Activated T-helper 2 cell treated with anti-CD3 and anti-CD28 coated beads, Interferon-gamma antibody, Interleukin-2, Interleukin-4, amounts not matched to agents 10 μg/mL and 5 μg/mL and 100 μg/mL, durations not matched to agents 14 hours and 24 hours and 36 hours (primary cell): ENCODE data around the gene AP1G2. TPM values are rescaled to one million over a fixed set of nuclear protein-coding genes. Genes with fewer than 3 reads are reported as not detected.

Source experiments
- DNase-seq: peaks from one replicate; pipeline ENCODE4 v3.0.0; 2021; ENCODE audit warnings: low spot score
- H3K27ac Mint-ChIP-seq: one replicate; pipeline ENCODE4 v1.8.0; 2021; ENCODE audit warnings: mixed read lengths
- H3K27me3 Mint-ChIP-seq: one replicate; pipeline ENCODE4 v1.8.0; 2021; ENCODE audit warnings: low read depth, mixed read lengths
- H3K36me3 Mint-ChIP-seq: one replicate; pipeline ENCODE4 v1.8.0; 2021; ENCODE audit warnings: low read depth, mixed read lengths
- H3K4me1 Mint-ChIP-seq: one replicate; pipeline ENCODE4 v1.8.0; 2021; ENCODE audit warnings: low read depth, mixed read lengths
- H3K4me3 Mint-ChIP-seq: one replicate; pipeline ENCODE4 v1.8.0; 2021; ENCODE audit warnings: low read depth, mild to moderate bottlenecking, moderate library complexity, mixed read lengths
- H3K9me3 Mint-ChIP-seq: one replicate; pipeline ENCODE4 v1.8.0; 2021; ENCODE audit warnings: mixed read lengths
- intact Hi-C: fragments of 100-400 bp; cut with micrococcal nuclease; formaldehyde crosslinking; loops from one replicate; pipeline ENCODE4 v1.15.1; 2023
- total RNA-seq: library from RNA; stranded (reverse); gene quantifications from 2 replicates; pipeline ENCODE4 v1.2.3, GENCODE V29; 2022

AP1G2 gene
- total RNA-seq, 1 donor from 2014 or later, result 164 TPM

DNA sequence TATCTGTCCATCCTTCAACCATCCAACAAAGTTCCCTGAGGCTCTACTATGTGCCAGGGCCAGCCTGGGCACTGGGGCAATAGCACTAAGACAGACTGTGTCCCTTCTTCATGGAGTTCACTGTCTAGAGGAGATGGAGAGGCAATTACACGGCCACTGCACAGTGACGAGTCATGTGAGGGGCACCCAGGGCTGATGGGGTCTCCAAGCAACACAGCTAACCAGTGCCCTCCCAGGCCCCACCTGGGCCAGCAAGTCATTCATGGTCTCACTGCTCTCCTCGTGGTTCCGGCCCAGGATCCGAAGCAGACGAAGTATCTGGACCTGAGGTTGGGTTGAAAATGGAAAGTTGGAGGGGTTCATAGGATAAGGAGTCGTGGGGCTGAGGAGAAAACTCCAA is 2.7 kb downstream of the AP1G2 start:
- DNase-seq, result no peak
- Mint-ChIP-seq H3K4me1 (peaks cover 21% of the 10 kb centered on the region), H3K9me3 (no peaks in the 10 kb centered on the region), H3K36me3 (peaks cover 51% of the 10 kb centered on the region), H3K27ac (no peak overlapping the region), H3K4me3 (peak overlapping the region; percentile 49), H3K27me3 (no peaks in the 10 kb centered on the region)
- intact Hi-C loops, result loop anchor here (5.0 kb wide), 1 partner anchor 387 kb away; the partner anchor contains the start of gene DHRS4

DNA sequence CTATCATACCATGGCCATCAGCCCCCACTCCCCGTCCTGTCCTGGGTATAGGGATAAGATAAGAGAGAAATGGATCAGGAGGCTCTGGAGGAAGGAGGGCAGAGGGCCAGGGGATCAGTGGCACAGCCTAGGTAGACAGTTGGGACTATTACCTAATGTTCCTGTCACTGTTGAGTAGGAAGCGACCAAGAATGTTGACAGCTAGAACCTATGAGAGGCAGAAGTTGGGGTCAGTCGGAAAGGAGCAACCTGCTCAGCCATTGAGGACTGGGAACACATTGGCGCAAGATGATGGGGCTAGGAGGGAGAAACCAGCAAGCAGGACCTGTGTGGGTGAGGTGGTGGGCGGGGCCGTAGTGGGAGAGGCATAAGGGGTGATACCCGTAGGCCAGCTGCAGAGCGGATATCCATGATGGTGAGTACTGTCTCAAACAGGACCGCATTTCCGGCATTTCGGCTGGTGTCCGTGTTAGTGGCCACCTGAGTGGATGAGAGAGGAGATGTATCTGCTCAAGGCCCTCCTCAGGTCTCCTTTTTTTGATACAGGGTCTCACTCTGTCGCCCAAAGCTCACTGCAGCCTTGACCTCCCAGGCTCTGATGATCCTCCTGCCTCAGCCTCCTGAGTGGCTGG is 3.3 kb downstream of the AP1G2 start:
- no peaks in the 10 kb centered on the region for H3K9me3 Mint-ChIP-seq
- H3K36me3 Mint-ChIP-seq, result peaks cover 57% of the 10 kb centered on the region
- H3K4me3 Mint-ChIP-seq, result peak overlapping the region; percentile 26
- intact Hi-C loops, result no loop called here
- no peak for DNase-seq
- peaks cover 24% of the 10 kb centered on the region for H3K4me1 Mint-ChIP-seq
- H3K27ac Mint-ChIP-seq, result no peak overlapping the region
- no peaks in the 10 kb centered on the region for H3K27me3 Mint-ChIP-seq

DNA sequence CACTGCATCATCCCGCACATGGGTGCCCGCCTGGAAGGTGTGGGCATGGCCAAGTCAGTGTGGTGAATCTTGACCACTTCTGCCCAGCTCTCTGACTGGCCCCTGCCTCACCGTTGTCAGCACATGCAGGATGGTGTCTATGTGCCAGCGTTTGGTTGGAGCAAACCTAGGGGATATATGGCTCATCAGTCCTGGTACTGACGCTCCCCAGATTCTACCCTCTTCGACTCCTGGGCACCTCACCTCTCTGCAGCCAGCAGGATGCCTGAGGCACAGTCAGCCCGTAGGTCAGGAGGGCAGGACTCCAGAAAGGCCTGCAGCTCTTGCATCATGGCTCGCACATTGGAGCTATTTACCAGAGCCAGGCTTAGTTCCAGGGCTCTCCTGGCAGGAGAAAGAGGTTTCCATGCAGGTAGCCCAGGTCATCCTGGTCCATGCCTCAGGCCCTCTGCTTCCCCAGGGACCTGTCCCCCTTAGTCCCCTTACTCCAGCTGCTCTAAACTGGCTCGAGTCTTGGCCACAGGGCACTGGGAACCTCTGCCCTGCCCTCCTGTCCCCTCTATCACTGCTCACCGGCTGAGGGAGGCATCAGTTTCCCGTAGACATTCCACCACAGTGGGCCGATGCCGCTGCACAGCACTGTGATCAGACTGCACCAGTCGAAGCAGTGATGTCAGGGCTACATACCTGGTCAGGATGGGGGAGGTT is 4.0 kb downstream of the AP1G2 start:
- intact Hi-C loops, result no loop called here
- no peak overlapping the region for H3K4me3 Mint-ChIP-seq
- H3K36me3 Mint-ChIP-seq, result peaks cover 61% of the 10 kb centered on the region
- H3K27me3 Mint-ChIP-seq, result no peaks in the 10 kb centered on the region
- DNase-seq, result no peak
- peaks cover 22% of the 10 kb centered on the region for H3K4me1 Mint-ChIP-seq
- no peak overlapping the region for H3K27ac Mint-ChIP-seq
- H3K9me3 Mint-ChIP-seq, result no peaks in the 10 kb centered on the region

DNA sequence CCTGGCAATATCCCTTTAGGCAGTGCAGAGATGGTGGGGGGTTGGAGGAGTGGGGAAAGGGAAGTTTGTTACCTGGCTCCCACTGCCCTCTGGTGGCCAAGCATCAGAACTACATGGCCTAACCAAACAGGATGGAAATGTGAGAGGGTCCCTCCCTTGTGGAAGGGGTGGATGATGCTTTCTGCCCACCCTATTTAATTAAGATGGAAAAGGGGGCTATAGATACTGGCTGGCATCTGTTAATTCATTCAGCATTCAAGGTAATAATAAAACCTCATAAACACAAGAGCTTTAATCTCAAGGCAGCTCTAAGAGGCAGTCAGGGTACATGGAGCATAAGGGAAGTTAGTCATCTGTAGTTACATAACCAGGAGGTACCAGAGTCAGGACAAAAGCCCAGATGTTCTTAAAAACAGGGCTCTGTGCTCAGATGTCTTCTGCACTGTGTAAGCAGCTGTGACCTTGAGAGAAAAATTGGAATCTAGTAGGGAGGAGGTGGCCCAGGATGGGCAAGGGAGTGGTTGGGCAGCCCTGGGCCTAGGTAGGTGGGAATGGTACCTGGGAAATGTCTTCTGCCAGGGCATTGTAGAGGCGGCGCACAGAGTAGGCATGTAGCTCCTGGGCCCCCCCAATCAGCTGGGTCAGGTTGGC is 4.6 kb downstream of the AP1G2 start:
- intact Hi-C loops, result loop anchor here (1.0 kb wide), 1 partner anchor 85 kb away; no protein-coding TSS in a partner anchor
- Mint-ChIP-seq H3K4me3 (no peak overlapping the region), H3K9me3 (no peaks in the 10 kb centered on the region), H3K4me1 (peaks cover 17% of the 10 kb centered on the region), H3K27me3 (no peaks in the 10 kb centered on the region), H3K27ac (no peak overlapping the region), H3K36me3 (peaks cover 66% of the 10 kb centered on the region)
- DNase-seq, result peak; percentile 41

- H3K27ac Mint-ChIP-seq, result no peak overlapping the region
- peaks cover 64% of the 10 kb centered on the region for H3K36me3 Mint-ChIP-seq
- DNase-seq, result no peak
- intact Hi-C loops, result loop anchor here (1.0 kb wide), 1 partner anchor 84 kb away; no protein-coding TSS in a partner anchor
- H3K27me3 Mint-ChIP-seq, result no peaks in the 10 kb centered on the region
- H3K4me1 Mint-ChIP-seq, result peaks cover 22% of the 10 kb centered on the region
- H3K4me3 Mint-ChIP-seq, result no peak overlapping the region
- no peaks in the 10 kb centered on the region for H3K9me3 Mint-ChIP-seq
These were observed 5.4 kb downstream of the AP1G2 start for GRCh38 chr14:23561873-23562821.

DNA sequence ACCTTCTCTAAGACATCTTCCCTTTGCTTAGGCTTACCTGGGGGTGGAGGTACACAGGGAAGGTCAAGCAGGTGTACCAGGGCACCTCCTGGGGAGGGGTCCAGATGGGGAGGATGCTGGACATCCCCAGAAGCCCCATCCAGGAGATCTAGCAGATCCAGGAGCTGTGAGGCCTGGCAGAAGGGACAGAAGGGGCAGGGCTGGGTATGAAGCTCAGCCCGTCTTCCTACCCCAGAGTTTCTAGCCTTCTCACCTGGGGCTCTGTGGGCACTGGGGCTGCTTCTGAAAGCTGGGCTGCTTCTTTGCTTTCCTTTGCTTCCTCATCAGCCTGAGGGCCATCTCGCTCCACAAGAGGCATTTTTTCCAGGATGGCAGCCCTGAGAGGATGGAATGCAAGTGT is 6.3 kb downstream of the AP1G2 start:
- peaks cover 64% of the 10 kb centered on the region for H3K36me3 Mint-ChIP-seq
- H3K4me1 Mint-ChIP-seq, result peaks cover 25% of the 10 kb centered on the region
- H3K27ac Mint-ChIP-seq, result no peak overlapping the region
- DNase-seq, result no peak
- H3K4me3 Mint-ChIP-seq, result no peak overlapping the region
- no peaks in the 10 kb centered on the region for H3K27me3 Mint-ChIP-seq
- intact Hi-C loops, result no loop called here
- no peaks in the 10 kb centered on the region for H3K9me3 Mint-ChIP-seq

- Mint-ChIP-seq H3K9me3 (no peaks in the 10 kb centered on the region), H3K27ac (no peak overlapping the region), H3K4me3 (no peak overlapping the region), H3K4me1 (peaks cover 31% of the 10 kb centered on the region), H3K36me3 (peaks cover 57% of the 10 kb centered on the region), H3K27me3 (no peaks in the 10 kb centered on the region)
- intact Hi-C loops, result loop anchor here (5.0 kb wide), 1 partner anchor 238 kb away; the partner anchor contains the start of gene PABPN1
- DNase-seq, result no peak
These were observed 7.6 kb downstream of the AP1G2 start for GRCh38 chr14:23559926-23560520.

- intact Hi-C loops, result loop anchor here (5.0 kb wide), 1 partner anchor 237 kb away; the partner anchor contains the start of gene PABPN1
- Mint-ChIP-seq H3K27ac (no peak overlapping the region), H3K9me3 (no peaks in the 10 kb centered on the region), H3K27me3 (no peaks in the 10 kb centered on the region), H3K4me3 (no peak overlapping the region), H3K36me3 (peaks cover 50% of the 10 kb centered on the region), H3K4me1 (peaks cover 31% of the 10 kb centered on the region)
- DNase-seq, result peak; percentile 40
These were observed 8.3 kb downstream of the AP1G2 start for GRCh38 chr14:23559010-23559925.

DNA sequence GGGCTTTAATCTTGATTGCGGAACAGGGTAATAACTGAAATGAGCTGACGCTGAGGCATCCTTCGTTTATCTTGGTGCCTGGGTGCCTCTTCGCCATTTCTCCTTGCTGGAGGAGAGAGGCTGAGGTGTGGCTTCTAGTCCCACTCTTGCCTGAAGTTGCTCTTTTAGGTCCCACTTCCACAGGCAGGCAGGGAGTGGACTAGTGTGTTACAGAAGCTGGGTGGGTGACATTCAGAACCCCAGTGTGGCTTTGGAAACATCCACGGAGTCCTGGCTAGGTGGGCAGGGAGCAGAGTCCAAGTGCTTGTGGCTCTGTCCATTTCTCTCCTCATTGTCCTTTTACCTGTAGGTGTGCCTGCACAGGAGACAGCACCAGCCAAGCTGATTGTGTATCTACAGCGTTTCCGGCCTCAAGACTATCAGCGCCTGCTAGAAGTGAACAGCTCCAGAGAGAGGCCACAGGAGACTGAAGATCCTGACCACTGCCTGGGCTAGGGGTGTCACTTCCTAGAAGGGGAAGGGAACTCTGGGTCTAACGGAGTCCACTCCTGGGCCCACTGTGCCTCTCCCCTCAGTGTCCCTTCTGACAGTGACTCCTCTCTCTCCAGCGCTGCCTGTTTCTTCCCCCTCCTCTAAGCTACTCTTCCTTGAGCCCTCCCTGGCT is 9.1 kb downstream of the AP1G2 start:
- no peak overlapping the region for H3K4me3 Mint-ChIP-seq
- peak overlapping the region; percentile 18 for H3K27ac Mint-ChIP-seq
- DNase-seq, result no peak
- H3K36me3 Mint-ChIP-seq, result peaks cover 44% of the 10 kb centered on the region
- intact Hi-C loops, result loop anchor here (5.0 kb wide), 1 partner anchor 236 kb away; the partner anchor contains the start of gene PABPN1
- no peaks in the 10 kb centered on the region for H3K27me3 Mint-ChIP-seq
- H3K4me1 Mint-ChIP-seq, result peaks cover 31% of the 10 kb centered on the region
- H3K9me3 Mint-ChIP-seq, result no peaks in the 10 kb centered on the region

DNA sequence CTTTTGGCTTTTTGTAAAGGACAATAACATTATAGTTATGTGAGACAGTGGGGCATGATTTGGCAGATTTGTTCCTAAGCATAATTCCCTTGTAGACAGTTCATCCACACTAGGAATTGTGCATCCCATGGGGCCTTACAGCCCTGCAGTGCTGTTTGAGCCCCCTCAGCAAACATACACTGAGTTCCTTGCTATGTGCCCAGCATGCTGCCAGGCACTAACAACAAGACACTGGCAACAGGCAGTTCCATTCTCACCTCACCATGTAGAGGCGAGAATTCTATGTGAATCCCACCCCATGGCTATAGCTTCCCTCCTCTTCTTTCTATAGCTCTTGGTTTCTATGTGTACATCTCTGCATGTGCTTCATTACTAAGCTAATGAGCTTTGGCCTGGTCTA is 9.6 kb downstream of the AP1G2 start:
- intact Hi-C loops, result loop anchor here (5.0 kb wide), 1 partner anchor 236 kb away; the partner anchor contains the start of gene PABPN1
- DNase-seq, result no peak
- Mint-ChIP-seq H3K27ac (peak overlapping the region; percentile 86), H3K27me3 (no peaks in the 10 kb centered on the region), H3K36me3 (peaks cover 39% of the 10 kb centered on the region), H3K4me3 (peak overlapping the region; percentile 83), H3K4me1 (peaks cover 31% of the 10 kb centered on the region), H3K9me3 (no peaks in the 10 kb centered on the region)

GRCh38 chr14:23557521-23557920 is 10.1 kb downstream of the AP1G2 start:
- Mint-ChIP-seq H3K36me3 (peaks cover 36% of the 10 kb centered on the region), H3K27ac (peak overlapping the region; percentile 86), H3K4me1 (peaks cover 29% of the 10 kb centered on the region), H3K4me3 (peak overlapping the region; percentile 83), H3K9me3 (no peaks in the 10 kb centered on the region), H3K27me3 (no peaks in the 10 kb centered on the region)
- intact Hi-C loops, result loop anchor here (5.0 kb wide), 1 partner anchor 235 kb away; the partner anchor contains the start of gene PABPN1
- DNase-seq, result no peak
